Measurements from ENCODE around the gene SLC1A2. TPM values are rescaled to one million over a fixed set of nuclear protein-coding genes. Genes with fewer than 3 reads are reported as not detected.

Gene SLC1A2
- total and polyA plus RNA-seq, 2 donors (not counting 3 experiments of a cell fraction or from before 2014, with no cell fraction given) = not detected

DNA sequence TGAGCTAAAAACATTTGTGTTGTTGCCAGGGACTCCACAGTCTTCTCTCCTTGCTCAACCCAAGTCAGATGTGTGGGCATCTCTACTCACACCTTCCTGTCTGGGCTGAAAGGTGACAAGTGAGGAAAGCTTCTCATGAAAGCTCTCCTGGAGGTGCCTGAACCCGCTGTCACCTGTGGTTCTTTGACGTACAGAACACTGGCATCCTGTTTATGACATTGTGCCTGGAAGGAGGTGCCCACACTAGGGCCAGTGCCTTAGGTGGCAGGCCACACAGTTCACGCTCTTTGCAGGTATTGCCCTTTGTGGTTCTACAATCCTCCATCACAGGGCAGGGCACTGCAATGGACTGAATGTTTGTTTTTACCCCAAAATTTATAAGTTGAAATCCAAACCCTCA, 171.9 kb downstream of the SLC1A2 start:
- intact Hi-C loops (cut with micrococcal nuclease) = no loop called here
- ChIA-PET POLR2A (no interaction called here), CTCF (interaction anchor here (1.1 to 1.6 kb wide), 2 partner anchors 10 to 13 kb away, joined by 3 to 5 read pairs; no protein-coding TSS in a partner anchor)
- Histone ChIP-seq H3K9me3 (replicated peaks; ENCODE audit: control insufficient read depth, insufficient read depth, low read length) (no peaks in the 10 kb centered on the region), H3K79me2 (ENCODE audit: control insufficient read depth, insufficient read depth, low read length) (no peaks in the 10 kb centered on the region), H3K4me3 (replicated peaks in 1 of 3; ENCODE audit: insufficient read depth in 1 of 3, low read depth in 1 of 3, low read length in 3 of 3) (no peak overlapping the region), H3K4me2 (ENCODE audit: insufficient read depth, low read length) (no peak overlapping the region), H2AFZ (ENCODE audit: low read depth, low read length) (no peak overlapping the region), H3K9ac (replicated peaks; ENCODE audit: extremely low read depth, insufficient read depth, low read length) (no peak overlapping the region), H3K9me1 (replicated peaks; ENCODE audit: control insufficient read depth, extremely low read depth, insufficient read depth, low read length) (no peaks in the 10 kb centered on the region), H3K27me3 (ENCODE audit: control insufficient read depth in 2 of 2, insufficient read depth in 2 of 2, low read length in 2 of 2) (peaks cover 3 to 22% of the 10 kb centered on the region in 2 experiments), H3K36me3 (ENCODE audit: control insufficient read depth in 2 of 2, extremely low read depth in 1 of 2, insufficient read depth in 2 of 2, low read length in 2 of 2) (no peaks in the 10 kb centered on the region), H3K4me1 (ENCODE audit: control insufficient read depth, extremely low read depth, insufficient read depth, low read length) (no peaks in the 10 kb centered on the region), H4K20me1 (replicated peaks; ENCODE audit: control insufficient read depth, extremely low read depth, insufficient read depth, low read length) (no peaks in the 10 kb centered on the region), H3K27ac (ENCODE audit: insufficient read depth, low read depth, low read length) (no peak overlapping the region)
- dilution Hi-C loops (cut with MboI; ENCODE audit: extremely low pct_ligation_motif_present, low sequenced_read_pairs) = no loop called here
- FAIRE-seq = no peak
- BruUV-seq (replicated peaks) = no TSS peak
- DNase-seq (ENCODE audit: low read depth, low spot score) = no peak
- no peak for TF ChIP-seq FOS (IDR thresholded peaks at IDR 0.05; ENCODE audit: borderline replicate concordance, insufficient read depth, low read length)

DNA sequence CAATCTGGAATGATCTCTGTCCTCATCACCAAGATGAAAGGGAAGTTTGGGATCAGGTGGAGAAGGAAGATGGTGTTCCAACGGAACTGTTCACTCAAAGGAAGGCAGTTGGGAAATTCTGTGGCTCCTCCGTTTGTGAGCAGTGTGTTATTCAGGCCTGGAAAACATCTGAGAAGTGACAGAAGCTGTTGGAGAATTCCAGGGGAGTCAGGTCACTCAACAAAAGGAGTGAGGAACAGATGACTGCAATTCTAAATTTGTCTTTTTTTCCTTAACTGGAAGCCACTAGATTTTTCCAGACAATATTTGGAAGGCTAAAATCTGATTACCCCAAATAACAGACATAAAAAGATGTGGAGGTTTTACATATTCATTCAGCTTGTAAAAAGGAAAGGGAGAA, 172.6 kb downstream of the SLC1A2 start:
- TF ChIP-seq MYC (IDR thresholded peaks at IDR 0.05; ENCODE audit: low read depth, low read length) = no peak

More for the DNA sequence above, 172.6 kb downstream of the SLC1A2 start:
- Histone ChIP-seq H3K79me2 (ENCODE audit: control insufficient read depth, insufficient read depth, low read length) (no peaks in the 10 kb centered on the region), H3K9me1 (replicated peaks; ENCODE audit: control insufficient read depth, extremely low read depth, insufficient read depth, low read length) (no peaks in the 10 kb centered on the region), H3K9me3 (replicated peaks; ENCODE audit: control insufficient read depth, insufficient read depth, low read length) (no peaks in the 10 kb centered on the region), H3K36me3 (ENCODE audit: control insufficient read depth in 2 of 2, extremely low read depth in 1 of 2, insufficient read depth in 2 of 2, low read length in 2 of 2) (no peaks in the 10 kb centered on the region), H3K27me3 (ENCODE audit: control insufficient read depth in 2 of 2, insufficient read depth in 2 of 2, low read length in 2 of 2) (peaks cover 3 to 20% of the 10 kb centered on the region in 2 experiments), H4K20me1 (replicated peaks; ENCODE audit: control insufficient read depth, extremely low read depth, insufficient read depth, low read length) (no peaks in the 10 kb centered on the region), H3K27ac (ENCODE audit: insufficient read depth, low read depth, low read length) (no peak overlapping the region), H3K4me2 (ENCODE audit: insufficient read depth, low read length) (no peak overlapping the region), H3K4me1 (ENCODE audit: control insufficient read depth, extremely low read depth, insufficient read depth, low read length) (no peaks in the 10 kb centered on the region), H3K4me3 (replicated peaks in 1 of 3; ENCODE audit: insufficient read depth in 1 of 3, low read depth in 1 of 3, low read length in 3 of 3) (no peak overlapping the region), H2AFZ (ENCODE audit: low read depth, low read length) (no peak overlapping the region), H3K9ac (replicated peaks; ENCODE audit: extremely low read depth, insufficient read depth, low read length) (no peak overlapping the region)
- BruUV-seq (replicated peaks) = no TSS peak
- ChIA-PET CTCF (interaction anchor here (1.1 to 1.8 kb wide), 4 partner anchors 9 to 320 kb away, joined by 3 to 6 read pairs (median 4); no protein-coding TSS in a partner anchor), POLR2A (no interaction called here)
- intact Hi-C loops (cut with micrococcal nuclease) = no loop called here
- dilution Hi-C loops (cut with MboI; ENCODE audit: extremely low pct_ligation_motif_present, low sequenced_read_pairs) = no loop called here
- DNase-seq (ENCODE audit: low read depth, low spot score) = no peak
- no peak for FAIRE-seq

Measured in endothelial cell of umbilical vein (primary cell).